H54 (cell line): ENCODE data around the gene SLC38A10.
A peak's percentile ranks its signal among the peaks of the same experiment; 100 is the strongest.

ENCODE experiments used
- DNase-seq: peaks from one replicate; pipeline ENCODE4 v3.0.0; 2011; ENCODE audit warnings: low spot score, mixed read lengths; ENCODE audit not compliant: insufficient read length
- FAIRE-seq: peaks from 3 replicates; lab custom pipeline; 2011; peaks lifted over from hg19 to GRCh38; lab: Jason Lieb, UNC
- POLR2A ChIP-seq: IDR thresholded peaks from 2 replicates; pipeline ENCODE4 v1.6.1; 2011; ENCODE audit warnings: low read depth, mild to moderate bottlenecking, low read length

The SLC38A10 gene

DNA sequence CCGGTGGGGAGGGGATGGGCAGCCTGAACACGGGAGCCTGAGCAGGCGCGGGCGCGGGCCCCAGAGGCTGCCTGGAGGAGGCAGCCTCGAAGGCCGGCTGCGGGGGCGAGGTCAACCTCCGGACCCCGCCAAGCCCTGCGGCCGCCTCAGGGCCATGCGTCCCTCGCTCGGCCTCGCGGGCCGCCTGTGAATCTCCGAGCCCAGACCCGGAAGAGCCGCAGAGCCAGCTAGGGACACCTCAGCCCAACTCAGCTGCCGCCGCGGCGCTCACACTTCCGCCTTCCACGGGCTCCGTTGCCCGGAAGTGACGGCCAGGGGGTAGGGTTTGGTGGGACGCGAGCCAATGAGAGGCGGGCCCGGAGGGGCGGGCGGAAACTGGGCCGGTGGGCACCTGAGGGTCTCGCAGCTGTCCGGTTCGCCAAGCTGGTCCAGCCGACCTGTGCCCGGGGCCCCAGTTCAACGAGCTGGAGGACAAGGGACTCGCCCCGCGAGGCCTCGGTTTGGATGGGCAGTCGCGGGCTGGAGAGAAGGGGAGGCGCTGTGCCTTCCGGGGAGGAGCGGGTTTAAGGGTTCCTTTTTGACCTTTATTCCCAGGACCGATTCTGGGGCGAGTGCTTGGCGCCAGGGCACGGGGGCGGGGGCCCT, at the start of gene SLC38A10:
Gene SLC38A10, minus strand, starts transcription at position 277 of the 645 bp plus-strand sequence. CDS start 386 bp downstream, outside the sequence.
- no peak for FAIRE-seq
- DNase-seq, result peak; percentile 99
- TF ChIP-seq POLR2A, result peak; percentile 97

DNA sequence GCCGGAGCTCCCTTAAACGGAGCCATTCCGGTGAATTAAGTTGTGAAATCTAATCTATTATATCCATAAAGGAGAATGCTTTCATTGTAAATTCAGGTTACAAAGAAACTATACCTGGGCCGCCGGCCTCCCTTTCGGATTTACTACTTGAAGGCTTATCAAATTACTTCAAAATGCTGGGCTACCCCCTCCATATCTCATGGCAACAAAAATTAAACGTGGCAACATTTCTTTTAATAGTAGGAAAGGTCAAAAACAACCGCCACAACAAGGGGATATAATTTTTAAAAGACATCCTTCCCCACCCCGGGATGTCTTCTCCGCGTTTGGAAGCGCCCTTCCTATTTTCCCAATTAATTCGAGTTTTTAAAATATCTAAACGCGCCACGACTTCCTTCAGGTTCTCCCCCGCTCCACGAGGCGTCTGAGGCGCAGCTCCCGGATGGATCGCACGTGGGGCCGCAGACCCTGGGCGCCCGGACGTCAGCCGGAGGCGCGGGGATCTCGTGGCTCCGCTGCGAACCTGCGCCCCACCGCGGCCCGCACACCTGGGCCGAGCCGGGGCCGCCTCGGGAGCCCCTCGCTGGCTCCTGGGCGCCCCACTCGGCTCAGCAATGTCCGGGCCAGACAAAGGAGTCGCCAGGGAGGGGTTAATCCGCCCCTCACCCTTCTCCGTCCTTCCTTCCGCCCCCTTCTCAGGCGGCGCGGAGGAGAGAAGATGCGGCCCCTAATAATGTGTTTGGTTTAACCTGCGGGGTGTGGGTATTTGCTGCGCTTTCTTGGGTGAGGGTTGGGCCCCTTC, 47.4 kb upstream of the SLC38A10 start:
- no peak for TF ChIP-seq POLR2A
- DNase-seq, result no peak
- FAIRE-seq, result no peak

DNA sequence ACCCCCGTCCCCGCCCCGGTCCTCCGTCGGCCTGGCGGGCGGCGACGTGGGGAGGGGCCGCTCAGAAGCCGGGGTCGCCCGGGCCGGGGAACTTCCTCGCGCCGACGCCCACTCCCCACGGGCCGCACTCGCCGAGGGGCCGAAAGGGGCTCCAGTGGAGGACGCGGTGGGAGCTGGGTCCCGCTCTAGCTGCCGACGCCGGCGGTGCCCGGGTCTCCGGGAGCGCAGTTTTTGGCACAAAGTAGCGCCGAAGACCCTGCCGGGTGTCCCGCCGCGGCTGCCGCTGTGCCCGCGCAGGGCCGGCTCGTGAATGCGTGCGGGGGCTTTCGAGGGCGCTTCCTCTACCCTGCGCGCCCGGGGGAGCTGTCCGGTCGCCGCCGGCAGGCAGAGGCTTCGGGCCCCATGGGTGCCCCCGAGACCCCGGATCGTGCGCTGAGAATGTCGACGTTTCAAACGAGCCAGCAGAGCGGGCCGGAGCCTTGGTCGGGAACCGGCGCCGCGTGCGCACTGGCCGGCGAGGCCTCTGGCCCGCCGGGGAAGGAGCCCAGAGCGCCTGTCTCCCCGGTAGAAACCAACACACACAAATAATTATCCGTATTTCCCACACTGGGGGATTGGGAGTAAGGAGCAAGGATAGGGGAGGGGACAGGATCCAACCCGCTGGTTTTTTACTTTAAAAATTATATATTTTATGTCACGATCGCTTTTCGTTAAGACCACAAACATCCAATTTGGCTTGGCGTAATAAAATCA, 46.6 kb upstream of the SLC38A10 start:
- FAIRE-seq, result no peak

DNA sequence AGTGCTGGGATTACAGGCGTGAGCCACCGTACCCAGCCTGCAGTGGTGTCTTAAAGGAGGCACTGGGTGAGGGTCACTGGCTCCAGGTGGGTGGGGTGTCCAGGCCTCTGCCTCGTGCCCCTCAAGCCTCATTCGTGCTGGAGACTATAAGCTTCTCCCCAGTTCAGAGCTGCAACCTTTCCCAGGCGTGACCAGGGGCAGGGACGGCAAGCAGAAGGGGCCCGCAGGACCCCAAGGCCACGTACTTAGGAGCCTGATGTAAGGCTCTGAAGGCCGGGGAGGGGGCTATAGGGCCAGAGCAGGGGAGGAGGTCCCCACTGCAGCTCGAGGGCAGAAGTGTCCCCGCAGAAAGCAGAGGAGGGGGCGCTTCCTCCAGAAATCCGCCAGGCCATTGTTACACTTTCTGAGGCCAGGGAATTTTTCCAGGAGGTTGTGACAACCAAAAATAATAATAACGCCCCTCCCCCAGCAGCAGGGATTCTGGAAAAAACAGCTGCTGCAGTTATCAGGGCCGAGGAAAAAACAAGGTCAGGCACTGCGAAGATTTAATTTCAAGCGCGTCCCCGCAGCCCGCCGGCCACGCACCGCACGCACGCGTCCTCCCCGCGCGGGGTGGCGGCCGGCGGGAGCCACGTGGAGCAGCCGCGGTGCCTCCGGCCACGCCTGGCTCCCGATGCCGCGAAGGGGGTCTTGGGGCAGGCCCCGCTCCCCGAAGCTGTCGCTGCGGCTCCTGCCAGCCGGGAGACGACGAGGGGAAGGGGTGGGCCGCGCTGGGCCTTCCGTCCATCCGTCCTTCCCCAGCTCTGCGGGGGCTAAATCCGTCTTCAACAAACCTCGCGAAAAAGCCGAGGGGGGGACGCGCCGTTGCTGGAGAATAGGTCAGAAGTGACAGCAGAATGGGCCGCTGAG, 45.8 kb upstream of the SLC38A10 start:
- no peak for TF ChIP-seq POLR2A
- FAIRE-seq (no peak), DNase-seq (no peak)

More for the DNA sequence above, 46.6 kb upstream of the SLC38A10 start:
- TF ChIP-seq POLR2A, result no peak
- DNase-seq, result no peak

DNA sequence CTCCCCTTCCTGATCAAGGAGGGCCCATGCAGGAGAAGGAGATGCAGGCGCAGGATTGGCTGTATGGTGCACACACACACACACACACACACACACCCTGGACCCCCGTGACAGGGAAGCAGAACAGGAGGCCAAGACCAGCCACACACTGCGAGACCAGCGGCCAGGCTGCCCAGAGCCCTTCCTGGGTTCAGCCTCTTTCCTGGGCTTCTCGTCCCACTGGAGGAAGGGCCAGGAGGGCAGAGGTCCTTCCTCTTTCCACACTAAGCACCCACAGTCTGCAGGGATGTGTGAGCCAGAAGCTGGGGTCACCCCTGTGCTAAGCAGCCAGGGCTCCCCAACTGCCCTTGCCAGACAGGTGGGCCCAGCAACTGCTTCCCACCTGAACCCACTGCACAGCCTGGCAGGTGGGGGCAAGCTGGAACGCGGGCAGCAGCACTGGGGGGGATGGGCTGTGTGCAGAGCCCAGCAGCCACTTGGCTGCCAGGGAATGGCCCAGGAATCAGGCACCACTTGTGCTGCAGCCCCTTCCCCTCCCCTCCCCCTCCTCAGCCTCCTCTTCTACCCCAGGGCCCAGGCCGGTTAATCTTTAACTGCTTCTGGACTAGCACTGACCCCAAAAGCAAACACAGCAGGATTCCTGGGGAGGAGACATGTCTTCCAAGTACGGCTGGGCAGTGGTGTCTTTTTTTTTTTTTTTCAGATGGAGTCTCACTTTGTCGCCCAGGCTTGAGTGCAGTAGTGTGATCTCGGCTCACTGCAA, 44.6 kb upstream of the SLC38A10 start:
- FAIRE-seq, result no peak
- TF ChIP-seq POLR2A, result no peak

DNA sequence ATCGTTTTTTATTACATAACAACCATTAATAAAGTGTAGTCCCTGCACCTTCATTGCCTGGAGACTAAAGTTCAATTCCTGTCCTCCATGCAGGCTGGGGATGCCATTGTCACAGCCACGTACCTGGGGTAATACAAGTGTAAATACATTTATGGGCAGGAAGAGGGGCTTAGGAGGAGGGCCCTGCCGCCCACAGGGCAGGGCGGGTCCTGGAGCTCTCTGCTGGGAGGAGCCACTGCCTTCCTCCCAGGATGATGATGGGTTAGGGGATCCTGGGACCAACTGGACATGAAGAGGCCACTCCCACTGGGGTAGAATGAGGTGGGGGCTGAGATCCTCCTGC, 44.1 kb upstream of the SLC38A10 start:
- FAIRE-seq, result no peak
- TF ChIP-seq POLR2A, result no peak
- DNase-seq, result no peak

More for the DNA sequence above, 44.6 kb upstream of the SLC38A10 start:
- DNase-seq, result no peak

DNA sequence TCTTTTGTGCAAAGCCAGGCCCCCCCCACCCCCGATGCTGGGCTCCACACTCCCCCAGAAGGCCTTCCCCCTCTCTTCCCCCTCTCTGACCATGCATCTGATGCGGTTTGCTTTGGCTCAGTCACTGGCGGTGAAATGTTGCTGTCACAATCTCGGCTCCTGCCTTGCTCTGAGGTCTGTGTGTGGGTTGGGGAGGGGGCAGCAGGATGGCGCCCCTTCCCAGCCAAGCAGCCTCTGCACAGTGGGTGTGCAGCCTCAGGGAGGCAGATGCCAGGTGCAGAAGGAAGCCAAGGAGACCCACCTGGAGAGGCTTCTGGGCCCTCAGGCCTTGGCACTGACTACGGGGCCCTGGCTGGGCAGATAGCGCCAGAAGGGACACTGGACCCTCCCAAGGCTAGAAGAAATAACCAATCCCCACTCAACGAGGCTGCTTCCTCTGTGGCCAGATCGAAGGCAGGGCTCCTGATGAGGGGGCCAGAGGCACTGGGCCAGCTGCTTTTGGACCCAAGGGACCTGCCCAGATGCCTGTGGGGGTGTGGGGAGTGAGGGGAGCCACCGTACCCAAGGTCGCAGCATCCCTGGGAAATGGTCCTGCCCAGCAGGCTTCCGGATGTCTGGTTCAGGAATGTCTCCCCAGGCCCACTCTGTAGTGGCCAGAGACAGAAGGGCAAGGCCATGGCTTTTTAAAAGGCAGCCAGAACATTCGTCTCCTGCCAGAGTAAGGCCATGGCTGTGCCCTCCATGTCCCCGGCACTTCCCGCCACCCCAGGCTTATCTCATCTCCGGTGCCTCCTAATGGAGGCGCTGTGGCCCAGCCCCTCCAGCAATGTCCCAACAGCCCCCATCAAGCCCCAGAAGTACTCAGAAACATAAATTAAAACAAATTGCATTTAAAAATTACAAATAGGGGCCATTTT, 43.4 kb upstream of the SLC38A10 start:
- DNase-seq (no peak), FAIRE-seq (no peak)
- no peak for TF ChIP-seq POLR2A

DNA sequence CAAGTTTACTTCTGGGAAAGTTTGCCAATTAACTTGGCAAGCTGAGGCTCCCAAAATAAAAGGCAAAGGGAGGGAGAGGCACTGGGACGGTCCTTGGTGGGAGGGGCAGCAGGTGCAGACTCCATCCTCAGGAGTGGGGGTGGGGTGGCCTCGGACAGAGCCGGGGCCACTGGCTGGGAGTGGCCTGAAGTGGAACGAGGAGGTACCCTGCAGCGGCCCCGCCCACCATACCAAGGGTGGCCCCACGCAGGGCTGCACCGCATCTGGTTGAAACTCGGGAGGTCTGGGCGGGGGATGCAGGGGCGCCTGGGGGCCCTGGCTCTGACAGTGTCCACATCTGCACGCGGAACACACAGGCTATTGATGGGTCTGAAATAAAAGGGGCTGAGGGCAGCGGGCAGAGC, 42.4 kb upstream of the SLC38A10 start:
- FAIRE-seq, result no peak
- no peak for TF ChIP-seq POLR2A
- no peak for DNase-seq

DNA sequence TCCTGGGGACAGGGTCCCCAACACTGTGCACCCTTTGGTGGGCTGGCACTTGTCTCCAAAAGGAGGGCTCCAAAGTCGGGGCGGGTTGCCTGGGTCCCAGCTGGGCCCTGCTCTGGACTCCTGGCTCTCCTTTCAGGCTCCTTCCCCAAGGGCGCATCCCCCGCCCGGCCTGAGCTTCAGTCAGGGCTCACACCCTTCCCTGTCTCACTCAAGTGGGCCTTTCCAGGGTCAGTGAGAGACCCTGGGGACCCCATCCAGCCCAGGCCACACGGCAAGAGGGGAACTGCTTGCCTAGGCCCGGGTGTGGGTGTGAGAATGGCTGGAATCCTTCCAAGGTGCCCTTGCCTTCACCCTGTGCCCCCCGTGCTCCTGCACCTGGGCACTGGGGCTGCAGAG, 41.8 kb upstream of the SLC38A10 start:
- no peak for TF ChIP-seq POLR2A
- FAIRE-seq, result no peak

DNA sequence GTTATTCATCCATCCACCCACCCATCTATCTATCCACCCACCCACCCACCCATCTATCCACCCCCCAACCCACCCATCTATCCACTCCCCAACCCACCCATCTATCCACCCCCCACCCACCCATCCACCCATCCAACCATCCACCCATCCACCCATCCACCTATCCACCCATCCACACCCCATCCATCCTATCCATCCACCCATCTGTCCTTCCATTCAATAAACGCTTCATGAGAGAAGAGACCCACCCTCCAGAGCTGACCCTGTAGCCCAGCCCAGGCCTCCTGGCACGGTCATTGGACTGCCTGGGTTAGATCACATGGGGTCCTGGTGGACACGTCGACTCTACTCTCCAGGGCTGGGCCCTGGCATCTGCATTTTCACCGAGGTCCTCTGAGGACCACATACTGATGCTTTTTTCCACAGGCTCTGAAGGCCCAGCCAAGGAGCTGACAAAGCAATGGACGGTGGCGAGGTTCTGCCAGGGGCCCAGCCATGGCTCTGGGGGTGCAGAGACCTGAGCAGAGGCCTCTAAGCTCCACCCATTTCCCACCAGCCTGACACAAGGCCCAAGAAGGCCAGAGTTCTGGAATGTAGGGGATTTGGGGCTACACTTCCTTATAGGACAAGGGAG, 41.3 kb upstream of the SLC38A10 start:
- DNase-seq (no peak), FAIRE-seq (no peak)
- TF ChIP-seq POLR2A, result no peak

More for the DNA sequence above, 41.8 kb upstream of the SLC38A10 start:
- no peak for DNase-seq

DNA sequence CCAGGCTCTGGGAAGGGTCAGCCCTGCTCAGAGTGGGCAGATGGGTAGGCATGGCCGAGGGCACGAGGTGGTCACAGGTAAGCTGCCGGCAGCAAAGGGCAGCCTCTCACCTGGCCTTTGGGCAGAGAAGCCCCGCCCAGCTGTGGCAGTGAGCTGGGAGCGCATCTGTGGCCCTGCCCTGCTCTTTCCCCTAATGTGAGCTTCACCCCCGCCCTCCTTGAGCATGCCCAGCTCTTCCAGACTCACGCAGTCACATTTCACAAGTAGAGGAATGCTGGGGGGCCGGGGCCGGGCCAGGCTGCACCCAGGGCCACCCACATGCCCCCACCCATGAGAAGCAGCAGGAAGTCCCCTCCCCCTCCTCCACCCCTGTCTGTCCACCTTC, 40.7 kb upstream of the SLC38A10 start:
- no peak for FAIRE-seq
- no peak for TF ChIP-seq POLR2A
- no peak for DNase-seq
